AG04449 (cell line): ENCODE data around the gene RPUSD1.

Experiments
- CTCF ChIA-PET: fragments of 350-600 bp; formaldehyde crosslinking; extraction: SDS; loops from one replicate; lab custom pipeline; 2021; ENCODE audit warnings: antibody characterized with exemption; lab: Yijun Ruan, JAX
- POLR2A ChIA-PET: fragments of 400-600, 350-600 bp; formaldehyde crosslinking; extraction: SDS; loops from one replicate; lab custom pipeline; 2020; ENCODE audit warnings: antibody characterized with exemption, inconsistent platforms; lab: Yijun Ruan, JAX
- DNase-seq: peaks from one replicate; pipeline ENCODE4 v3.0.0-alpha.2; 2010; ENCODE audit warnings: low read depth, low spot score
- H3K4me3 ChIP-seq: 2 replicates; pipeline ENCODE4 v1.5.1; 2011; ENCODE audit warnings: low read depth, mild to moderate bottlenecking, control low read depth, low read length
- TF ChIP-seq, protein P1 (sequence below): IDR thresholded peaks from one replicate; pipeline ENCODE4 v1.5.1; 2011; ENCODE audit warnings: mild to moderate bottlenecking, moderate library complexity, low read length, control low read depth, inconsistent platforms; ENCODE audit not compliant: insufficient read depth; ENCODE audit errors: missing control alignments

The RPUSD1 gene

GRCh38 chr16:739560-740458 lies 48.4 kb downstream of the RPUSD1 start:
- CTCF ChIA-PET: interaction anchor here (0.9 to 5.9 kb wide), 13 partner anchors 9 to 64 kb away, joined by 3 to 48 read pairs (median 7); partner anchors contain the start of genes CCDC78 and HAGHL
- DNase-seq: no peak
- POLR2A ChIA-PET: interaction anchor here (0.7 kb wide), 1 partner anchor 9 kb away, joined by 3 read pairs; no protein-coding TSS in a partner anchor
- peak overlapping the region; percentile 73 for H3K4me3 ChIP-seq
- TF ChIP-seq, protein P1, sequence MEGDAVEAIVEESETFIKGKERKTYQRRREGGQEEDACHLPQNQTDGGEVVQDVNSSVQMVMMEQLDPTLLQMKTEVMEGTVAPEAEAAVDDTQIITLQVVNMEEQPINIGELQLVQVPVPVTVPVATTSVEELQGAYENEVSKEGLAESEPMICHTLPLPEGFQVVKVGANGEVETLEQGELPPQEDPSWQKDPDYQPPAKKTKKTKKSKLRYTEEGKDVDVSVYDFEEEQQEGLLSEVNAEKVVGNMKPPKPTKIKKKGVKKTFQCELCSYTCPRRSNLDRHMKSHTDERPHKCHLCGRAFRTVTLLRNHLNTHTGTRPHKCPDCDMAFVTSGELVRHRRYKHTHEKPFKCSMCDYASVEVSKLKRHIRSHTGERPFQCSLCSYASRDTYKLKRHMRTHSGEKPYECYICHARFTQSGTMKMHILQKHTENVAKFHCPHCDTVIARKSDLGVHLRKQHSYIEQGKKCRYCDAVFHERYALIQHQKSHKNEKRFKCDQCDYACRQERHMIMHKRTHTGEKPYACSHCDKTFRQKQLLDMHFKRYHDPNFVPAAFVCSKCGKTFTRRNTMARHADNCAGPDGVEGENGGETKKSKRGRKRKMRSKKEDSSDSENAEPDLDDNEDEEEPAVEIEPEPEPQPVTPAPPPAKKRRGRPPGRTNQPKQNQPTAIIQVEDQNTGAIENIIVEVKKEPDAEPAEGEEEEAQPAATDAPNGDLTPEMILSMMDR: no peak

DNA sequence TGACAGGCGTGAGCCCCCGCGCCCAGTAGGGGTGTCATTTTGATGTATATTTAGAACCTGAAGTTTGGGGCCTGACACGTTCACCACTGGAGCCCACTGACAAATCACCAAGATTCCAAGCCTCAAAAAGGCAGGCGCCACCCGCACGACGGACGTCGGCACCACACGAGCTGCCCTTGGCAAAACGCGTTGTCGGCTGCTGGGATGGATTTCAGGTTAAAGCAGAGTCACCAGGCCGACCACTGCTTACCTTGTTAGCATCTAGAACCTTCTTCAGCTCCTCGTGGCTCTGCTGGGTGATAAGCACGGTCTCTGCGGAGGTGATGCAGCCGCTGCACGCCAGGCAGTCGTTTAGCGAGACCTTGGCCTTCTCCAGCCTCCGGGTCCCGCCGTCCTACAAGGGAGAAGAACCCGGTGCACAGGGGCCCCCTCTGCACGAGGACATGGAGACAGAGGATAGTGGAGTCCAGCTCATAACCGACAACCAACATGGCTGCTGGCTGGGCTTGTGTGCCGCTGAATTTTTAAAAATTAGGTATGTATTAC lies 51.2 kb downstream of the RPUSD1 start:
- DNase-seq: no peak
- ChIA-PET POLR2A (no interaction called here), CTCF (interaction anchor here (0.9 to 2.4 kb wide), 7 partner anchors 9 to 48 kb away, joined by 3 to 11 read pairs (median 3); partner anchors contain the start of genes ANTKMT and CCDC78)
- no peak overlapping the region for H3K4me3 ChIP-seq
- TF ChIP-seq, protein P1: no peak

- H3K4me3 ChIP-seq: no peak overlapping the region
- ChIA-PET POLR2A (no interaction called here), CTCF (interaction anchor here (1.6 to 2.4 kb wide), 3 partner anchors 15 to 49 kb away, joined by 4 to 11 read pairs (median 6); partner anchors contain the start of gene ANTKMT)
- TF ChIP-seq, protein P1: no peak
- no peak for DNase-seq
Observed at GRCh38 chr16:735982-736453, 52.2 kb downstream of the RPUSD1 start.

DNA sequence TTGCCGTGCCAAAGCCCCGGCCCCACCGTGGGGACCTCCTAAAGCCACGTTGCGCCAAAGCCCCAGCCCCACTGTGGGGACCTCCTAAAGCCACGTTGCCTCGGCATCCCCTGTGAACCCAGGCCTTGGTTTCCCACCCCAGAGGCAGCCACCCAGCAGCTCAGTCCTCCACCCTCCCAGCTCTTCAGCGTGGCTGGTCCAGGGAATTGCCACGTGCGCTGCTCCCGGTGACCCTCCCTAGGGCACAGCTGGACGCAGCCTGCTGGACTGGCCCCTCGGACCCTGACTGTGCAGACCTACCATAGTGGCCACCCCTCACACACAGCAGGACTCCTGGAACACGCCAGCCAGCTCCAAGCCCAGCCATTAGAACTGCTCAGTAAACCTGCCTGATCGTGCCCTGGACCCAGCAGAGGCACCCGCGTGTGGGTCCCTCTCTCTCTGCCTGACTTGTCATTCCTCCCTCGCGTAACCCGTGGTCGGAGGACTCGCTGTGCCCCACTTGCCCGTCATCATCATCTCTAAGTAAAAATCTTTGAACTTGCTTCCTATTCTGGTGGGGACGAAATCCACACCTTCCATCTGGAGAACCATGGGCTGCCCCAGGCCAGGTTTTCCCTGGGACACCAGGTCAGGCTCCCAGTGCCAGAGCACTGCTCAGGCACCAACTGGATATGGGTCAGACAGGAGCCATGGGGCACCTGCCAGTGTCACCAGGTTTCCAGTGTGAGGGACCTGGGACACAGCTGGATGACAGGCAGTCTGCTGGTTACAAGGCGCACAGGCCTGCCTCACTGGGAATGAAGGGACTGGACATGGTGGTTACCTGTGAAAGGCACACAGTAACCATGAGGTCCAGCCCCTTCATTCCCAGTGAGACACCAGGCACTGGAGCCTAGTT lies 53.0 kb downstream of the RPUSD1 start:
- H3K4me3 ChIP-seq: no peak overlapping the region
- DNase-seq: no peak
- CTCF ChIA-PET: interaction anchor here (0.9 to 2.4 kb wide), 5 partner anchors 15 to 50 kb away, joined by 3 to 11 read pairs (median 4); partner anchors contain the start of gene ANTKMT
- TF ChIP-seq, protein P1: no peak
- POLR2A ChIA-PET: interaction anchor here (0.6 kb wide), 1 partner anchor 14 kb away, joined by 3 read pairs; the partner anchor contains the start of gene ANTKMT
